Stomach (tissue), 4 donors: Measurements from ENCODE around the gene ITIH1.

Experiments used
- CTCF ChIP-seq, 7 experiments: fragments of 450-650 bp in 4 of 7; fragments of 200-600 bp in 3 of 7; sonication (generic) in 3 of 7; IDR thresholded peaks; one replicate each; pipeline ENCODE4 v1.5.1; 2016 to 2019; ENCODE audit warnings: antibody characterized with exemption in 7 of 7, control low read depth in 2 of 7, mild to moderate bottlenecking in 1 of 7
- POLR2A ChIP-seq, 4 donors: fragments of 450-650 bp; IDR thresholded peaks; one replicate each; pipeline ENCODE4 v1.6.1; 2016; ENCODE audit warnings: antibody characterized with exemption in 4 of 4, control low read depth in 2 of 4, mild to moderate bottlenecking in 1 of 4, moderate library complexity in 1 of 4
- POLR2AphosphoS5 ChIP-seq, 3 donors: sonication (generic); formaldehyde crosslinking; IDR thresholded peaks; one replicate each; pipeline ENCODE4 v1.6.1; 2016; ENCODE audit warnings: antibody characterized with exemption in 3 of 3

- TF ChIP-seq CTCF (IDR thresholded peaks at IDR 0.05), result no peak
- TF ChIP-seq POLR2AphosphoS5 (IDR thresholded peaks at IDR 0.05), result no peak
- TF ChIP-seq POLR2A (IDR thresholded peaks at IDR 0.05), result no peak
Observed at GRCh38 chr3:52795298-52795900, 18.0 kb downstream of the ITIH1 start.
